Activated CD8-positive, alpha-beta memory T cell treated with anti-CD3 and anti-CD28 coated beads, Interleukin-2, amount 10 ng/mL, durations not matched to agents 7 days and 5 days (primary cell): ENCODE results near the gene PHOX2A. TPM values are rescaled to one million over a fixed set of nuclear protein-coding genes. Genes with fewer than 3 reads are reported as not detected.
"Not testable (repeated sequence)": the region's sequence is repeated elsewhere in the genome, so short reads cannot be mapped to it uniquely, and the experiment has no call there.

Experiments
- ATAC-seq: fragments of 150-1000 bp; cut with Tn5 transposase; one replicate; pipeline ENCODE4 v1.10.0; 2021; ENCODE audit warnings: moderate library complexity
- CTCF ChIA-PET: fragments of 350-600 bp; sonication (Branson Sonifier 250); formaldehyde crosslinking; loops from one replicate; lab custom pipeline; 2021; ENCODE audit warnings: antibody characterized with exemption; lab: Charles Lee
- DNase-seq: peaks from one replicate; pipeline ENCODE4 v3.0.0-alpha.2; 2020
- H3K27ac Mint-ChIP-seq: one replicate; pipeline ENCODE4 v1.8.0; 2021; ENCODE audit warnings: mild to moderate bottlenecking, mixed read lengths
- H3K27me3 Mint-ChIP-seq: one replicate; pipeline ENCODE4 v1.8.0; 2021; ENCODE audit warnings: mixed read lengths
- H3K36me3 Mint-ChIP-seq: one replicate; pipeline ENCODE4 v1.8.0; 2021; ENCODE audit warnings: mild to moderate bottlenecking, mixed read lengths
- H3K4me1 Mint-ChIP-seq: one replicate; pipeline ENCODE4 v1.8.0; 2021; ENCODE audit warnings: mixed read lengths
- H3K4me3 Mint-ChIP-seq: one replicate; pipeline ENCODE4 v1.8.0; 2021; ENCODE audit warnings: mild to moderate bottlenecking, moderate library complexity, mixed read lengths
- H3K9me3 Mint-ChIP-seq: one replicate; pipeline ENCODE4 v1.8.0; 2022; ENCODE audit warnings: low read depth, mixed read lengths
- total RNA-seq, 2 experiments: library from RNA; stranded (reverse); gene quantifications; one replicate each; pipeline ENCODE4 v1.2.3, GENCODE V29; 2021

PHOX2A gene
- not detected for total RNA-seq

DNA sequence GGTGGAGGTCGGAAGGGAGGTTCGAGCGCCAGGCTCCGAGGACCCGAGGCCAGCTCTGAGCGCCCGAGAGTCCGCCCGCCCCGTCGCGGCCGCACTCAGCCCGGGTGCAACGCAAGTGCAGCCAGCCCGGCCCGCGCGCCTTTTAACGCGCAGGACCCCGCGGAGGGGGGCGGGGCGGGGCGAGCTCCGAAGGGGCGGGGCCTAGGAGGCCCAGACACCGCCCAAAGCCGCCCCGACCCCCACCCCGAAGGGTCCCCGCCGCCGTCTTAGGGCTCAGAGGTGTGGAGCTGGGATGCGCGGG lies at the start of gene PHOX2A:
Gene PHOX2A (minus strand): TSS at position 117 of the 301 bp plus-strand sequence. CDS start 172 bp downstream, outside the sequence.
- H3K4me3 Mint-ChIP-seq, result no peak within 1 kb of the TSS
- CTCF ChIA-PET, result no interaction called here

DNA sequence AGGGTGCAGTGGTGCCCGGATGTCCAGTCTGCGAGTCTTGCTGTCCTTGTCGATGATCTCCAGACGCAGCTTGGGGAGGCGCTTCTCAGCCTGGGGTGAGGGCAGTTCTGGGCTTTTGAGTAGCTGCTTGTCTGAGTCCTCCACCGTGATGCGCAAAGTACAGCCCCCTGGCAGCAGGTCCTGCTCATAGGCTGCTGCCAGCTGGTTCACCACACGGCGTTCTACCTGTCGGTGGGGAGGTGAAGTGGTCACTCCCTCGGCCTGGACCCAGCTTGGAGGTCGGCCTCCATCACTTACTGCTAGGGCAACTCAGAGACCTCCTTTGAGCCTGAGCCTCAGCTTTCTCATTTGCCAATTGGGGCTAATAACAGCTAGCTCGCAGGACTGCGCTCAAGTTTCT lies 49.4 kb upstream of the PHOX2A start:
- Mint-ChIP-seq H3K9me3 (no peaks in the 10 kb centered on the region), H3K4me3 (no peak overlapping the region), H3K4me1 (peaks cover 2% of the 10 kb centered on the region), H3K36me3 (no peaks in the 10 kb centered on the region), H3K27me3 (no peaks in the 10 kb centered on the region), H3K27ac (no peak overlapping the region)
- DNase-seq (peak; percentile 35), ATAC-seq (no peak)
- CTCF ChIA-PET, result interaction anchor here (2.4 to 4.8 kb wide), 2 partner anchors 121 to 137 kb away, joined by 12 to 38 read pairs; no protein-coding TSS in a partner anchor

More for the DNA sequence above, at the start of gene PHOX2A:
- Mint-ChIP-seq H3K27ac (no peak within 1 kb of the TSS), H3K27me3 (peaks cover 47% of the 10 kb centered on the region), H3K4me1 (peaks cover 15% of the 10 kb centered on the region), H3K9me3 (no peaks in the 10 kb centered on the region), H3K36me3 (no peaks in the 10 kb centered on the region)
- ATAC-seq (no peak), DNase-seq (no peak)

DNA sequence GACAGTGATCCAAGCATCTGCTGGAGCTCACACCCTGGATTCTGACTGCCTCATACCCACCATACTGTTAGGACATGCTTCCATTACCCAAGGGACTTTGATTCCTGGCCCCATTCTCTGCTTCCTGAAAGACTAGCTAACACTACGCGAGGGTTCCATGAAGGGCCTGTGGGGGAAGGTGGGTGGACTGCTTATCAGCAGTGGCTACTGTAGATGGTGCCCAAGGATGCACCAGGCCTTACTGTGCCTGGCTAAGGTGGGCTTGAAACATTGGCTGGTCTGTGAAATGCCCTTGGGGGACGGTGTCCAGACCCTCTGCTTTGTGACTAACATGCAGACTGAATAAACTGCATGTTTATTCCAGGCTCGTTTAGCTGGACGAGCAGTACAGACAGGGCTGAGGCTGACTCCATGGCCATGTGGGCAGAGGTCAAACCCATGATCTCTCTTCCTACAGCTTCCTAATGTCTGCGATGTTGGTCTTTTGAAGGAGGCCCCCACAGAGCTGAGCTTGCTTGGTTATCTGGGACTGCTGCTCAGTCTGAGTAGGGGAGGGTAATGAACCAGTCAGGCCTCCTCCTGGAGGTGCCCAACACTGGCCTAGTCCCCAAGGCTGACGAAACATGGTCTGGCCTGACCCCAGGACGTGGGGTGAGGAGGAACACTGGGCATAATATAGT lies 48.3 kb upstream of the PHOX2A start:
- H3K27ac Mint-ChIP-seq, result no peak overlapping the region
- H3K4me3 Mint-ChIP-seq, result no peak overlapping the region
- CTCF ChIA-PET, result interaction anchor here (2.4 to 4.8 kb wide), 3 partner anchors 122 to 139 kb away, joined by 12 to 38 read pairs (median 18); no protein-coding TSS in a partner anchor
- DNase-seq (peak; percentile 25), ATAC-seq (no peak)
- H3K27me3 Mint-ChIP-seq, result no peaks in the 10 kb centered on the region
- H3K36me3 Mint-ChIP-seq, result no peaks in the 10 kb centered on the region
- peaks cover 2% of the 10 kb centered on the region for H3K4me1 Mint-ChIP-seq
- no peaks in the 10 kb centered on the region for H3K9me3 Mint-ChIP-seq

DNA sequence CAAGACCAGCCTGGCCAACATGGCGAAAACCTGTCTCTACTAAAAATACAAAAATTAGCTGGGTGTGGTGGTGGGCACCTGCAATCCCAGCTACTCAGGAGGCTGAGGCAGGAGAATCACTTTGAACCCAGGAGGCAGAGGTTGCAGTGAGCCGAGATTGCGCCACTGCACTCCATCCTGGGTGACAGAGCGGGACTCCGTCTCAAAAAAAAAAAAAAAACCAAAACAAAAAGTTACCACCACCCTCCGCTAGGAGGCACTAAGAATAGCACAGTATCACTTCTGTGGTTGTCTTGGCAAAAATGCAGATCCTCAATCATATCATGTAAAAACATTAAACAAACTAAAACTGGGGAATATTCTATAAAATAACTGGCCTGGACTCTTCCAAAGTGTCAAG lies 46.8 kb upstream of the PHOX2A start:
- H3K9me3 Mint-ChIP-seq, H3K4me1 Mint-ChIP-seq, H3K4me3 Mint-ChIP-seq, H3K27ac Mint-ChIP-seq, H3K36me3 Mint-ChIP-seq, DNase-seq, H3K27me3 Mint-ChIP-seq: not testable (repeated sequence)
- CTCF ChIA-PET, result interaction anchor here (0.6 to 4.8 kb wide), 9 partner anchors 22 to 412 kb away, joined by 3 to 38 read pairs (median 3); partner anchors contain the start of gene CLPB
- ATAC-seq, result peak; percentile 49

DNA sequence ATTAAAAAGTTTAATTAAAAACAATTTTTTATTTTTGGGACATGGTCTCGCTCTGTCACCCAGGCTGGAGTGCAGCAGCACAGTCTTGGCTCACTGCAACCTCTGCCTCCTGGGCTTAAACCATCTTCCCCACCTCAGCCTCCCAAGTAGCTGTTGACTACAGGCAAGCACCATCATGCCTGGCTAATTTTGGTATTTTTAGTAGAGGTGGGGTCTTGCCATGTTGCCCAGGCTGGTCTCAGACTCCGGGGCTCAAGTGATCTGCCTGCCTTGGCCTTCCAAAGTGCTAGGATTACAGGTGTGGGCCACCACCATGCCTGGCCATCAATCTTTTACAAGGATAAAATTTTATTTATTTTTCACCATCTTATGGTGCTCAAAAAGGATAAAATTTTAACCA lies 43.3 kb upstream of the PHOX2A start:
- DNase-seq (no peak), ATAC-seq (no peak)
- no peaks in the 10 kb centered on the region for H3K36me3 Mint-ChIP-seq
- no peak overlapping the region for H3K4me3 Mint-ChIP-seq
- no peak overlapping the region for H3K27ac Mint-ChIP-seq
- peaks cover 15% of the 10 kb centered on the region for H3K27me3 Mint-ChIP-seq
- H3K4me1 Mint-ChIP-seq, result peaks cover 2% of the 10 kb centered on the region
- CTCF ChIA-PET, result interaction anchor here (3.7 kb wide), 1 partner anchor 144 kb away, joined by 11 read pairs; no protein-coding TSS in a partner anchor
- H3K9me3 Mint-ChIP-seq, result no peaks in the 10 kb centered on the region

DNA sequence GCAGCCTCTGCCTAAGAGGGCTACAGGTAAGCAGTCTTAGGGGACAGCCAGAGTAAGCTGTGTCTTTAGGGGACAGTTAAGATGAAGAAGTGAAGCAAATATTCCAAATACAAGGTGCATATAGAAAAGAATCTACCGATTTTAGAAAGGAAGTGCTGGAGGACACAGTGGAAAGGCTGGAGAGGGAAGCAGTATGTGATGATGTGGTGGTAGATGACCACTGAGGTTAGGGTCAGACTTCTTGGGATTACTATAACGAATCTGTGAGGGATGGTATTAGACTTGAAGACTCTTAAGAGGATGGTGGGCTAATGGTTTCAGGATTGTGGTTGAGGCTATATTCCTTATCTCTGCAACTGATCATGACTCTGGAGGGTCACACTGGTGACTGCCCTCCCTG lies 40.0 kb upstream of the PHOX2A start:
- CTCF ChIA-PET, result no interaction called here

DNA sequence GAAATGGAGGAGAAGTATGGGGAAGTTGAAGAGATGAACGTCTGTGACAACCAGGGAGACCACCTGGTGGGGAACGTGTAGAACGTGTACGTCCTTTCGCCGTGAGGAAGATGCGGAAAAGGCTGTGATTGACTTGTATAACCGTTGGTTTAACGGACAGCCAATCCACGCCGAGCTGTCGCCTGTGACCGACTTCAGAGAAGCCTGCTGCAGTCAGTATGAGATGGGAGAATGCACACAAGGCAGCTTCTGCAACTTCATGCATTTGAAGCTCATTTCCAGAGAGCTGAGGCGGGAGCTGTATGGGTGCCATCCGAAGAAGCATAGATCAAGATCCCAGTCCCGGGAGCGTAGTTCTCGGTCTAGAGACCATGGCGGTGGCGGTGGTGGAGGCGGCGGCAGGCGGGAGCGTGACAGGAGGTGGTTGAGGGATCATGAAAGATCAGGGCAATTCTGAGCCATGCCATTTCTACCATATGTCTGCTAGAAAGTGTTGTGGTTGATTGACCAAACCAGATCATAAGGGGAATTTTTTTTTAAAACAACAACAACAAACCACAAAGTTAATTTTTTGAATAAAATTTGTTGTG lies 36.8 kb upstream of the PHOX2A start:
- Mint-ChIP-seq H3K4me3 (no peak overlapping the region), H3K4me1 (no peaks in the 10 kb centered on the region), H3K36me3 (no peaks in the 10 kb centered on the region), H3K9me3 (no peaks in the 10 kb centered on the region), H3K27me3 (peaks cover 44% of the 10 kb centered on the region), H3K27ac (no peak overlapping the region)
- no peak for ATAC-seq
- CTCF ChIA-PET, result no interaction called here
- DNase-seq, result no peak

More for the DNA sequence above, 40.0 kb upstream of the PHOX2A start:
- Mint-ChIP-seq H3K36me3 (no peaks in the 10 kb centered on the region), H3K9me3 (no peaks in the 10 kb centered on the region), H3K27me3 (peaks cover 39% of the 10 kb centered on the region), H3K4me1 (no peaks in the 10 kb centered on the region), H3K27ac (no peak overlapping the region), H3K4me3 (no peak overlapping the region)
- DNase-seq (no peak), ATAC-seq (no peak)

DNA sequence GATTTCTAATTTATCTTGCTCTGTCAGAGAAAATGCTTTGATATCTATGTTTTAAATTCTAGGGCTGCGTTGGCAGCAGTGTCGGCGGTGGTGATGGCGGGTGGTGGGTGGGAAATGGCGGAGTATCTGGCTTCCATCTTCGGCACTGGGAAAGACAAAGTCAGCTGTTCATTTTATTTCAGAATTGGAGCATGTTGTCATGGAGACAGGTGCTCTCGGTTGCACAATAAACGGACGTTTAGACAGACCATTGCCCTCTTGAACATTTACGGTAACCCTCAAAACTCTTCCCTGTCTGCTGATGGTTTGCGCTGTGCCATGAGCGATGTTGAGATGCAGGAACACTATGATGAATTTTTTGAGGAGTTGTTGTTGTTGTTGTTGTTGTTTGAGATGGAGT lies 36.1 kb upstream of the PHOX2A start:
- CTCF ChIA-PET, result interaction anchor here (0.8 kb wide), 1 partner anchor 151 kb away, joined by 3 read pairs; no protein-coding TSS in a partner anchor
- H3K9me3 Mint-ChIP-seq, result no peaks in the 10 kb centered on the region
- no peak overlapping the region for H3K4me3 Mint-ChIP-seq
- no peak overlapping the region for H3K27ac Mint-ChIP-seq
- DNase-seq (no peak), ATAC-seq (no peak)
- no peaks in the 10 kb centered on the region for H3K4me1 Mint-ChIP-seq
- no peaks in the 10 kb centered on the region for H3K36me3 Mint-ChIP-seq
- peaks cover 50% of the 10 kb centered on the region for H3K27me3 Mint-ChIP-seq

DNA sequence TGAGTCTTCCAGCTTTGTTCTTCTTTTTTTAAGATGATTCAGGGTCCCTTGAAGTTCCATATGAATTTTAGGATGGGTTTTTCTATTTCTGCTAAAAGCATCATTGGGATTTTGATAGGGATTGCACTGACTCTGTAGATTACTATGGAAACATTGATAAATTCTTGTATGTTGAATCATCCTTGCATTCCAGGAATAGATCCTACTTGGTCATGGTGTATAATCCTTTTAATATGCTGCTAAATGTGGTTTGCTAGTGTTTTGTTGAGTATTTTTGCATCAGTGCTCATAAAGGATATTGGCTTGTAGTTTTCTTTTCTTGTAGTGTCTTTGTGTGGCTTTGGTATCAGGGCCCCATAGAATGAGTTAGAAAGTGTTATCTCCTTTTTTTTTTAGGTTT lies 34.9 kb upstream of the PHOX2A start:
- no peaks in the 10 kb centered on the region for H3K9me3 Mint-ChIP-seq
- no peak overlapping the region for H3K27ac Mint-ChIP-seq
- CTCF ChIA-PET, result no interaction called here

DNA sequence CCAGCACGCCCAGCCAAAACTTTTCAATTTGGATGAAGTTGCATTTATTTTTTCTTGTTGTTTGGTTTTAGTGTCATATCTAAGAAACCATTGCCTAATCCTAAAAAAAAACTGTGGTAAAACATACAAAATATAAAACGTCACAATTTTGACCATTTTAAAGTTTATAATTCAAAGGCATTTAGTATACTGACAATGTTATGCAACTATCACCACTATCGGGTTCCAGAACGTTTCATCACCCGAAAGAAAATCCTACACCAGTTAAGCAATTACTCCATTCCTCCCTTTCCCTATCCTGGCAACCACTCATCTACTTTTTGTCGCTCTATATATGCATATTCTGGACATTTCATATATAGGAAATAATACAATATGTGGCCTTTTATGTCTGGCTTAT lies 30.5 kb upstream of the PHOX2A start:
- CTCF ChIA-PET, result no interaction called here
- Mint-ChIP-seq H3K4me1 (peaks cover 11% of the 10 kb centered on the region), H3K9me3 (no peaks in the 10 kb centered on the region), H3K27ac (no peak overlapping the region), H3K27me3 (peaks cover 29% of the 10 kb centered on the region), H3K4me3 (no peak overlapping the region), H3K36me3 (no peaks in the 10 kb centered on the region)
- DNase-seq, result no peak
- ATAC-seq, result no peak

More for the DNA sequence above, 34.9 kb upstream of the PHOX2A start:
- H3K4me3 Mint-ChIP-seq, result no peak overlapping the region
- no peak for ATAC-seq
- H3K36me3 Mint-ChIP-seq, result no peaks in the 10 kb centered on the region
- H3K27me3 Mint-ChIP-seq, result peaks cover 51% of the 10 kb centered on the region
- DNase-seq, result no peak
- H3K4me1 Mint-ChIP-seq, result no peaks in the 10 kb centered on the region

DNA sequence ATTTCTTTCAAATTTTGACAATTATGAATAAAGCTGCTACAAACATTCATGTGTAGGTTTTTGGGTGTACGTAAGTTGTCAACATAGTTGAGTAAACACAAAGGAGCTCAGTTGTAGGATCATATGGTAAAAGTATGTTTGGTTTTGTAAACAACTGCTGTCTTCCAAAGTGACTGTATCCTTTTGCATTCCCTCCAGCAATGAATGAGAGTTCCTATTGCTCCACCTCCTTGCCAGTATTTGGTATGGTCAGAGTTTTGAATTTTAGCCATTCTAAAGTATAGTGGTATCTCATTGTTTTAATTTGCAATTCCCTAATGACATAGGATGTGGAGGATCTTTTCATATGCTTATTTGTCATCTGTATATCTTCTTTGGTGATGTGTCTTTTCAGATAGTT lies 28.0 kb upstream of the PHOX2A start:
- H3K9me3 Mint-ChIP-seq, result no peaks in the 10 kb centered on the region
- ATAC-seq (no peak), DNase-seq (no peak)
- no peaks in the 10 kb centered on the region for H3K36me3 Mint-ChIP-seq
- H3K27ac Mint-ChIP-seq, result no peak overlapping the region
- peaks cover 24% of the 10 kb centered on the region for H3K27me3 Mint-ChIP-seq
- H3K4me3 Mint-ChIP-seq, result no peak overlapping the region
- CTCF ChIA-PET, result interaction anchor here (1.0 kb wide), 1 partner anchor 162 kb away, joined by 3 read pairs; the partner anchor contains the start of gene CLPB
- peaks cover 16% of the 10 kb centered on the region for H3K4me1 Mint-ChIP-seq

DNA sequence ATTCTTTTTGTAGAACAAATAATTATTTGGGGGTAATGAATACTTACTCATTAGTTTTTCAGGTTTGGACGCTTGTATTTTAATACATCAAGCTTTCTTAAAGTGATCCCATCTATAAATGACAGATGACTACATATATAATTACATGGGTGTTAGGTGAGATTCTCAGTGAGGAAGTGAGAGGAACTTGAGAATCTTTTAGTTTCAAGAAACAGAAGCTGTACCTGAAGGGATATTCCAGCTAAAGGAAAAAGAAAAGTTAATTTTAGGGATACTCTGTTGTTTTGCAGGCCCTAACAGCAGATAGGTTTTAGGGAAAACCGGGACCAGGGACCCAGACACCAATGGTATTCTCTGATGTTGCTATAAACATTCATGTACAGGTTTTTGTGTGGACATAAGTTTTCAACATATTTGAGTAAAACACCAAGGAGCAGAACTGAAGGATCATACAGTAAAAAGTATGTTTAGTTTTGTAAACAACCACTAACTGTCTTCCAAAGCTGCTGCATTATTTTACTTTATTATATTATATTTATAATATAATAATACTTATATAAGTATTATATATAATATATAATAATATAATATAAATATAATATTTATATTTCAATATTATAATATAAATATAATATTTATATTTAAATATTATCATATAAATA lies 24.1 kb upstream of the PHOX2A start:
- ATAC-seq (no peak), DNase-seq (no peak)
- Mint-ChIP-seq H3K36me3 (no peaks in the 10 kb centered on the region), H3K4me3 (no peak overlapping the region), H3K9me3 (no peaks in the 10 kb centered on the region), H3K27ac (no peak overlapping the region), H3K27me3 (peaks cover 18% of the 10 kb centered on the region), H3K4me1 (peaks cover 24% of the 10 kb centered on the region)
- CTCF ChIA-PET, result interaction anchor here (0.8 to 1.9 kb wide), 6 partner anchors 13 to 318 kb away, joined by 3 to 8 read pairs (median 3); no protein-coding TSS in a partner anchor

DNA sequence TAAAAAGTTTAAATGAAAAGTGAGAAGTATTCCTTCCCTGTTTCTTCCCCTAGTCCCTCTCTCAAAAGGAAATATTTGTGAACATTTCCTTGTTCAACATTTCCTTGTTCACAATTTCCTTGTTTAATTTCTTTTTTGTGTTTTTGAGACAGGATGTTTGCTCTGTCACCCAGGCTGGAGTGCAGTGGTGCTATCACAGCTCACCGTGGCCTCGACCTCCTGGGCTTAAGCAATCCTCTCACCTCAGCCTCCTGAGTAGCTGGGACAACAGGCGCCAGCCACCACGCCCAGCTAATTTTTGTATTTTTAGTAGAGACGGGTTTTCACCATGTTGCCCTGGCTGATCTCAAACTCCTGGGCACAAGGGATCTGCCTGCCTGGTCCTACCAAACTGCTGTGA lies 23.0 kb upstream of the PHOX2A start:
- not testable (repeated sequence) for H3K27ac Mint-ChIP-seq, H3K36me3 Mint-ChIP-seq, H3K4me3 Mint-ChIP-seq, DNase-seq, ATAC-seq, H3K9me3 Mint-ChIP-seq
- CTCF ChIA-PET, result interaction anchor here (0.8 to 1.5 kb wide), 6 partner anchors 12 to 319 kb away, joined by 3 to 4 read pairs (median 3); no protein-coding TSS in a partner anchor
- Mint-ChIP-seq H3K4me1 (peaks cover 29% of the 10 kb centered on the region), H3K27me3 (peaks cover 17% of the 10 kb centered on the region)
